Dermis microvascular lymphatic vessel endothelial cell (primary cell): ENCODE results near the gene ANKRD1. TPM values are rescaled to one million over a fixed set of nuclear protein-coding genes. Genes with fewer than 3 reads are reported as not detected.
A peak's percentile ranks its signal among the peaks of the same experiment; 100 is the strongest.
"Not testable (repeated sequence)": the region's sequence is repeated elsewhere in the genome, so short reads cannot be mapped to it uniquely, and the experiment has no call there.

Experiments
- DNase-seq, 2 donors: peaks; one replicate each; pipeline versions ENCODE4 v3.0.0 to v3.0.0-alpha.2; 2010; ENCODE audit warnings: low read depth in 2 of 2
- total RNA-seq: library from RNA; depleted of rRNA; stranded (reverse); fragments of >200 nt; gene quantifications from 2 replicates; pipeline ENCODE4 v1.2.1, GENCODE V29; 2014

ANKRD1 gene
- 321 and 371 TPM in 2 replicates for total RNA-seq

DNA sequence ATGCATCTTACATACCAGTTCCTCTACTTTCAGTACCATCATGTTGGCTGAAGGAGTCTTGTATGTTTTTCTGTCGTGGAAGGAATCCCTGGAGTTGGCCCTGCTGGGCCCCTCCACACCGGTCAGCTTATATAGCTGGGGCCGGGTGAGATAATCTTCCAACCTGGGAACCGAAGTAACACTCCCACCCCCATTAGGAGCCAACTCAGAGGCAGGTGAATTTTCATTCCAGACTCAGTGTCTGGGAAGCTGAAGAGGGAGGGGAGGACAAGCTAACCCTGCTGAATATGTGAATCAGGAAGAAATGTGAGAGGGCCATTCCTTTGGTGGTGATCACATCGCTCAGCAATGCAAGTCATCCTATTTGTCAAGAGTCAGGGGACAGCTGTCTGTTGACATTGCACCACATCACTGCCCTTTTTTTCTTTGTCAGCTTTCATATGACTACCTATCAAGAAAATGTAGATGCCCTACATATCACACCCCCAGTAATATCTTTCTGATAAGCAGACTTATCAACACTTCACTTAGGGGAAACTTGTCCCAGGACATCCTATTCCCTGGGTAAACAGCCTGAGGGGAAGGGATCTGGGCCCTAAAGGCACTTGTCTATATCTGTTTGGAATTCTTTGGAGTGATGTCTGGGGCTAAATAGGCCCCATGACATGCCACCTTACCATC, at the start of gene ANKRD1:
Gene ANKRD1 (minus strand): TSS at position 102 of the 681 bp plus-strand sequence. CDS start 60 bp downstream, at position 42.
- DNase-seq: peak; percentile 89 to 99

DNA sequence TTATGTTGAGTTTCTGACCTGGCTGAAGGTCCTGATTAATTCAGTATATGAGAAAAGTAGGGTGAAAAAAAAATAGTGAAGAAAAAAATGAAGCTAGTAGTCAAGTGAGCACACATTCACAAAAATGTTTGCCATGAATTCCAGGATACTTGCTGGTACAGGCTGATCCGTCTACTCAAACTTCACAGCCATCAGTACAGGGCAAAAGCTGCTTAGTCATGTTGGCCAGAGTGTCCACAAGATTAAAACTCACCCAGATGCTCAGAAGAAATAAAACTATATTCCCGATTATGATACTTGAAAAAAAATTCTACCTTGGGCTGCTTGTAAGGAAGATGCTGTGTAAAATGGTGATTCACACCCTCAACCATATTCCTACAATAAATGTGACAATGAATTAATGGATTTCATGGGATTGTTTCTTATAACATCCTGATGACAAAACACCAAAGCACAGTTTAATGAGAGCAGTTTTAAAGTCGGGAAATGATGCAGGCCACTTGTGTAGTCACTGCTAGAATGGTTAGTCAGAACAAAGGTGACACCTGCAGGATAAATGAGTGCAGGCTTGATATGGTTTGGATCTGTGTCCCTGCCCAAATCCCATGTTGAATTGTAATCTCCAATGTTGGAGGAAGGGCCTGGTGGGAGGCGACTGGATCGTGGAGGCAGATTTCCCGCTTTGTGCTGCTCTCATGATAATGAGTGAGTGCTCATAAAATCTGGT, 49.2 kb upstream of the ANKRD1 start:
- DNase-seq: peak; percentile 23 to 68

GRCh38 chr10:90969121-90969534, 48.2 kb upstream of the ANKRD1 start:
- no peak for DNase-seq

GRCh38 chr10:90968328-90969081, 47.6 kb upstream of the ANKRD1 start:
- peak in 1 of 2 donors; percentile 81 for DNase-seq

- DNase-seq: no peak
Observed at GRCh38 chr10:90967865-90968264, 47.0 kb upstream of the ANKRD1 start.

GRCh38 chr10:90966146-90966545, 45.3 kb upstream of the ANKRD1 start:
- no peak for DNase-seq

DNA sequence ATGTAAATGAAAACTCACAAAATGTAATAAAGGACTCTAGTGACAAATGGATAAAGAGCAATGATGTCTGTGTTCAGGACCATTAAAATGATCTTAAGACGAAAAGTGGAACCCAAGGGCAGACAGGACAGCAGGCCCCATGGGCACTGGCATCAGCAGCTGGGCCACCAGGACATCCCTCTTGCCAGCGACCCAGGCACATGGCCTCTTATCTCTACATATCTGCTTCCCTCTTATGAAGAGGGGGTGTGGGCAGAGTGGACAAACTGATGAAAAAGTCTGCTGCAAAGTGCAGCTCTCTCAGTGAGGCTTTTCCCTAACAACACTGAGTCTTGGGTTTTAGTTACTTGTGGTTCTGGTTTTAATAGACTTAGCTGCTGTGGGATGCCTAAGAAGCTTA, 44.8 kb upstream of the ANKRD1 start:
- no peak for DNase-seq

DNA sequence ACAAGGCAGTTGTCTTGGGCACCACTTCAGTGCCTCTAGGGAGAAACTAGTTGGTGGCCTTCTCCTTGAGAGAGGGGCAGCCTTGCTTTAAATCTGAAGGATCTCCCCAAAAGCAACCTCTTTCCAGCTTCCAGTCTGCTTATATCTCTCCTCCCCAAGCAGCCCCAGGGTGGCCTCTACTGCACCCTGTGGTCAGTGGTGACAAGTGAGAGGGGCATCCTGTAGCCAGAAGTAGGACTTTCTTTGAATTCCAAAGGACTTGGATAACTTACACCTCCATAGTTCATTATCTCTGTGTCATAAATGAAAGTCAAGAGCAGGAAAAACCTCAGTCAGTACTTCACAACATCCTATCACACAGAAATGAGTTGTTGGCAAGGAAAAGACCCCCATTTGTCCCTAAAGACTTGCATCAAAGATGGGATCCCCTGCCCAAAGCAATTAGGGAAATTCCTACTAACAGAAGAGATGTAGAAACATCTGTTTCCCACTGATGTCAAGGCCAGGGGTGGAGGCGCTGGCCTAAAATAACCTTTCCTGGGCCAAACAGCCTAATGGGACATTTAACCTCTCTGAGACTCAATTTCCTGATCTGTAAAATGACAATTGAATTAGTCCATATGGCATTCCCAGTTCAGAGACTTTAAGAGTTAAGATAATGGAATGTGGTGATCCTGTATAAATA, 44.0 kb upstream of the ANKRD1 start:
- DNase-seq: peak; percentile 60 to 64

DNA sequence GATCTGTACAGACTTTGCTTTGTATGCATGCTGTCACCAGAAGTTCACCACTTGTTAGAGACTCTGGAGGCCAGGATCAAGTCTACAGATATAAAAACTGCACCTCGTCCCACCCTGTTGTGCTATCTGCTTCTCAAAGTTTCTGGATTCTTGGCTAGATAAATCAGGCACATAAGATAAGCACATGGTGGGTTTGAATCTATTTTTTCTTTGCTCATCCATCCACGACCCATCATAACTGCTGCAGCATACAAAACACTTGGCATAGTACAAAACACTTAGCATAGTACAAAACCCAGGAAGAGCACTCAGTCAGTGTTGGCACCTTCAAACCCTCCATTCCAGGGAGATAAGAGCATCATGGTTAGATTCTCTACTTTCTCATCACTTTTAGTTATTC, 42.4 kb upstream of the ANKRD1 start:
- DNase-seq: no peak

GRCh38 chr10:90960355-90960814, 39.5 kb upstream of the ANKRD1 start:
- DNase-seq: peak; percentile 64 to 88

DNA sequence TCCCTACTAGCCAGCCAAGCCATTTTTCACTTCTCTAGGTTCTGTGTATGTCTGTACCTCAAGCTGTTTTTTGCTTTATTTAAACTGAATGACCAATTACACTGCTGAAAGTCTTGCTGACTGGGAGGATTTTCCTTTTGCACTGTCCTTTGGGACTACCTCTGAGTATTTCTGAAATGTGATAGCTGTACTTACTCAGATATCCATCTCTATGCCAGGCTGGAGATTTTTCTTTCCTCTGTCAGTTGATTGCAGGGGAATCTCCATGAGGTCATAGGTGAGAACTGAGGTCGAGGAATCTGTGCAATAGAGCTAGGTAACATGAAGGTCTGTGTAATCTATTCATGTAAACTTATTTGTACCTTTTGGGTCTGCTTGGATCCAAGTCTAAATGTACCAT, 38.9 kb upstream of the ANKRD1 start:
- no peak for DNase-seq

- DNase-seq: no peak
Observed at GRCh38 chr10:90958781-90959180, 37.9 kb upstream of the ANKRD1 start.

- DNase-seq: peak in 1 of 2 donors; percentile 90
Observed at GRCh38 chr10:90947030-90947960, 26.4 kb upstream of the ANKRD1 start.

DNA sequence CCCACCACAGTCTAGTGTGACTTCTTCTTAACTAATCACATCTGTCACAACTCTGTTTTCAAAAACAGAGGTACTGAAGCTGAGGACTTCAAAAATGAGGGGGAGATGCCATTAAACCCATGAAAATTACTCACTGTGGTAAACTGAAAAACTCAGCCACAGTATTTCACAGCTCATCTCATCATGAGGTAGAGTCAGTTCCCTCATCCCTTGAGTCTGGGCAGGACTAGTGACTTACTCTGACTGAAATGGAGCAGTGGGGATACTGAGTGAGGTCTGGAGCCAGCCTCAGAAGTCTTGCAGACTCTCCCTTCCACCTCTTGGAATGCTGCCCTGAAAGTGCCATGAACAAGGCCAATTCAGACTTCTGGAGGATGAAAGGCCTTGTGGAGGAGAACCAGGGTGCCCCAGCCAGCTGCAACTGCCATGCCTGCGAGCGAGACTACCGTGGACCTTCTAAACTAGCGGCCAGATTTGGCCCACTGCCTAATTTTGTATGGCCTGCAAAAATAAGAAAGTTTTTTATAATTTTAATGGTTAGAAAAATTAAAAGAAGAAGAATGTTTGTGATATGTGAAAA, 24.7 kb upstream of the ANKRD1 start:
- no peak for DNase-seq

- no peak for DNase-seq
Observed at GRCh38 chr10:90944749-90945148, 23.9 kb upstream of the ANKRD1 start.

- DNase-seq: not testable (repeated sequence)
Observed at GRCh38 chr10:90942980-90943379, 22.1 kb upstream of the ANKRD1 start.

GRCh38 chr10:90939648-90940047, 18.8 kb upstream of the ANKRD1 start:
- DNase-seq: no peak

DNA sequence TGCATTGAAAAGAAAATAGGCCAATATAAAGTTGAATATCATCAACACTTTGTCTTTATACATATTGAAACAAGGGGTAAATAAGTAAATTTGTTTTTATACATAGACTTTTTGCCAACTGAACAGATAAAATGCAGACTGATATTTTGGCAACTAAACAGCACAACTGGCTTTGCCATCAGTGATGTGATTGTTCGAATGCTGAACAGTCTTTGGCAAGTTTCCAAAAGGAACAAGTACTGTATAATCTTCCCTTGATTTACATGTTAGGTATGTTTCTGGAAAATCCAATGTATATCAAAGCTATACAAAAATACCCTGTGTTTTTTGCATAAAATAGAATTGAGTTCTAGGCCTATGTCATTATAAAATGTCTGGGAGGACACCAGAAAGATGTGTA, 18.2 kb upstream of the ANKRD1 start:
- DNase-seq: peak in 1 of 2 donors; percentile 49

DNA sequence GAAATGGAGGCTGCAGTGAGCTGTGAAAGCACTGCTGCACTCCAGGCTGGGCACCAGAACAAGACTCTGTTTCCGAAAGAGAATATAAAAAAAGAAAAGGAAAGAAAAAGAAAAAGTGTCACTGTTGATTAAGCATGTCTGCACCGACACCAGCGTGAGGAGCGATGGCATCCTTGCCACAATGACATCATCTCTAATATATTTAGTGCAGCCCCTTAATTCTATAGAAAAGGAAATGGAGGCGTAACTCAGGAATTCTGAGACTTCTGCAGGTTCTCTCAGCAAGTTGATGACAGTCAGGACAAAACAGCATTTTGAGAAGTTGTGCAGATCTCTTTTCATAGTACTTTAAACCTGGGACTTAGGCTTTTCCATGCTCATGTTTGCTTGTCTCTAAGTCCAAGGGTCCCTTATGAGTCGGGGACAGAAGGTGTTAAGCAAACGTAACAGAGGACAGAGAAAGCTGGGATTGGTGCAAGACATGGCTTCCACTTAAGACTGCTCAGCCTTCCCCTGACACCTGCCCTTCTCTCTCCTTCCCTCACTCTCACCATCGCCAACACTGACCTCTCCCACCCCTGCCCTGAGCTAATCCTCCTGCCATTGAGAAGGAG, 16.9 kb upstream of the ANKRD1 start:
- DNase-seq: no peak

- no peak for DNase-seq
Observed at GRCh38 chr10:90936276-90936659, 15.4 kb upstream of the ANKRD1 start.
